Fibroblast of skin of scalp (primary cell): Measurements from ENCODE around the gene ICOS.
"Not testable (repeated sequence)": the region's sequence is repeated elsewhere in the genome, so short reads cannot be mapped to it uniquely, and the experiment has no call there.

Source experiments
- DNase-seq: peaks from one replicate; pipeline ENCODE4 v3.0.0-alpha.2; 2013

ICOS gene

DNA sequence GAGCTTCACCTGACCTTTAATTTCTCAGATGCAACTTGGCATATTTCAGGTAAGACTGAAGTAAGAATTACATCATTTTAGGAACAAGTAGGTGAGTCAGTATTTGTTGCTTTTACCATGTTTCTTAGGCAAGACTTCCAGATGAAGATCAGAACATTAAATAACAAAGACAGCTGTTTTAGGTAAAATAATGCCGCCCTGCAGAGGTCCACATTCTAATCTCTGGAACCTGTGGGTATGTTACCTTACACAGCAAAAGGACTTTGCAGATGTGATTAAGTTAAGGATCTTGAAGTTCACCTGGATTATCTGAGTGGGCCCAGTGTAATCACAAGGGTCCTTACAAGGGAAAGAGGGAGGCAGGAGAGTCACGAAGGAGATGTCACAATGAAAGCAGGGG lies 39.3 kb downstream of the ICOS start:
- DNase-seq: no peak

DNA sequence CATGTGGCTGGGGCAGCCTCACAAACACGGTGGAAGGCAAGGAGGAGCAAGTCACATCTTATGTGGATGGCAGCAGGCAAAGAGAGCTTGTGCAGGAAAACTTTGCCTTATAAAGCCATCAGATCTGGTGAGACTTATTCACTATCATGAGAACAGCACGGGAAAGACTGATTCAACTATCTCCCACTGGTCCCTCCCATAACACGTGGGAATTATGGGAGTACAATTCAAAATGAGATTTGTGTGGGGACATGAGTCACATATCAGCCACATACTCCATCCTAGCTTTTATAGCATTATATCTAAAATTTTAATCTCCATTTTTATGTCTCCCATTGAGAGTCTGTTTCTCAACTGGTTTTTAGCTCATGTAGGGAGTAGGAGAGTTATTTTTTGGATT lies 45.7 kb downstream of the ICOS start:
- DNase-seq: no peak

DNA sequence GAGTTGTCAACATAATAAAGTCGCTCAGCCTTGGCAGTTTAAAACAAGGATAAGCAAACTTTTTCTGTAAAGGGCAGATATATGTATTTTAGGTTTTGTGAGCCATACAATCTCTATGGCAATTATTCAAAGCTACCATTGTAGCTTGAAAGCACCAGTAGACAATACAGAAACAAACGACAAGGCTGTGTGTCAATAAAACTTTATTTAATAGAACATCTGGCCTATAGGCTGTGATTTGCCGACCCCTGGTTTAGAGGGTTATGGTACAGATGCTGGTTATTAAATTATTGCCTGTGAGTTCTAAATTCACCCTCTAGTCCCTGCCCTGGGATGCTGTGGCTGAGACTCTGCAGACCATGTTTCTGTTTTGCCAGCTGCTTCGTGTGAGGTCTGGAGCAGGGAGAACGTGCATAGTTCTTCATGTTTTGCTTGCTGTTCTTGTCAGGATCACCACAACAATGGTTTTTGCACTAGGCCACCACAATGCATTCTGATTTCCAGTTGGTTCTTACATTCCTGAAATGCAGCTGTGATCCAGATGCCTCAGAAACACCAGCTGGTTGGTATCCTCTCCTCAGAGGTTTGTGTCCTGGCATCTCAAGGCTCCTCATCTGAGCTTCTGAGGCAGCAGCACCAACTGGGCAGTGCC lies 46.6 kb downstream of the ICOS start:
- peak; percentile 5 for DNase-seq

- not testable (repeated sequence) for DNase-seq
Observed at GRCh38 chr2:203985978-203986377, 49.4 kb downstream of the ICOS start.

DNA sequence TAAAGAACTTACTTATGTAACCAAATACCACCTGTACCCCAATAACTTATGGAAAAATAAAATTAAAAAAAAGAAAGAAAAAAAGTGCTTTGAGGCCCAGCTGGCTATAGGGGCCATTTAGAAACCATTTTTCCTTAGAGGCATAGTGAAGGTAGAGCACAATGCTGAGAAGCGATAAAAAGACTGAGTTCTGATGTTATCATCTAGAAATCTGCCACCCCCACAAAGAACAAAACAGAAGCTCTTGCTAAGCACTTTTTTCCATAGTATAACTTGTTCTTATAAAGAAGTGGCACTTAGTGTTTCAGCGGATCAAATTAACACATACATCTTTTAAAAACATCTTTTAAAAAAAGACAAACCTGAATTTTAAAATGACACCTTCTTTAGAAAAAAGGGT lies 51.4 kb downstream of the ICOS start:
- DNase-seq: no peak

GRCh38 chr2:203988500-203989260 lies 52.1 kb downstream of the ICOS start:
- DNase-seq: no peak

DNA sequence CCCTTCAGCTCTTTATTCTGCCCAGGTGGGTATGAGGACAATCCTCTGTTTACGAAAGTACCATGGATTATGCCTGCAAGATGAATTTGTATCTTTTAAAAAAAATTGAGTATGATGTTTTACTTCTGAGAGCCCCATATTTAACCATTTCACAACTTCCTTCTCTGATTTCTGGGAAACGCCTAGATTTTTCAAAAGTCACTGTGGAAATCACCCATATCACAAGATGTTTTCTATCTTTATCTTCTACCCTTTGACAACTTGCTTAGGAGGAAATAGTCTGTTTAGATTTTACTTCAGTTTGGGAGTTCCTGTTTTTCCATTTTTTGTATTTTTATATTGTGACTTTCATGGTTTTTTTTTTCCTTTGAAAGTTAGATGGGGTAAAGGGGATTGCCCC lies 53.0 kb downstream of the ICOS start:
- DNase-seq: no peak

DNA sequence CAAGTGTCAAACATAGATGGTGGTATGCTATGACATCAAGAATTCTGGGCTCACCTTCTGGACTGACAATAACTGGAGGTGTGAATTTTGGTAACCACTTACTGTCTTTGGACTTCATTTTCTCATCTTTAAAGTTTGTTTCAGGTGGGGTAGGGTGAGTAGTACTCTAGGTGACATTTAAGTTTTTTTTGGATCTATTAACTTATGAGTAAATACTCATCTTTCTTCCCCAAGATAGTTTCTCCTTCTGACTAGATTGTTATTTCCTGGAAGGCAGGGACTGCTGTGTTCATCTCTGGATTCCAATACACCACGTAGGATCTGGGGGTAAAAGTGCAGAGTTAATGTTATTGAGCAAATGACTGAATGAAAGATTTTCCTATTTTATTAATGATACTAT lies 55.9 kb downstream of the ICOS start:
- DNase-seq: no peak

- DNase-seq: no peak
Observed at GRCh38 chr2:203993011-203993410, 56.4 kb downstream of the ICOS start.

- no peak for DNase-seq
Observed at GRCh38 chr2:203993560-203993959, 57.0 kb downstream of the ICOS start.

DNA sequence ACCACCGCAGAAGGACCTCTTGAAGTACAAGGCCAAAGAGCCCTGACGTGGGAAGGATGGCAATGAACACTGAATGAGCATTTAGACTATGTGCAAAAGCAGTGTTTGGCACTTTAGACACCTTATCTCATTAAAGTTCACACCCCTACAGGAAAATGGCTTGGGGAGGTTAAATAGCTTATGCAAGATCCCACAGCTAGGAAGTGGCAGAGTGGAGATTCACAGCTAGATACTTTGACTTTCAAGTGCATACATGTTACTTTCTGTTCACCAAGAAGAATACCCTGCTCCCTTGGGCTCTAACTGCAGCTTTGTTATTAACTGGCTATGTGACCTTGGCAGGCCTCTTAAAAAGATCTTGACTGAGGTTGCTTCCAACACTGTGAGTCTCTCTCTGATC lies 58.2 kb downstream of the ICOS start:
- DNase-seq: no peak

DNA sequence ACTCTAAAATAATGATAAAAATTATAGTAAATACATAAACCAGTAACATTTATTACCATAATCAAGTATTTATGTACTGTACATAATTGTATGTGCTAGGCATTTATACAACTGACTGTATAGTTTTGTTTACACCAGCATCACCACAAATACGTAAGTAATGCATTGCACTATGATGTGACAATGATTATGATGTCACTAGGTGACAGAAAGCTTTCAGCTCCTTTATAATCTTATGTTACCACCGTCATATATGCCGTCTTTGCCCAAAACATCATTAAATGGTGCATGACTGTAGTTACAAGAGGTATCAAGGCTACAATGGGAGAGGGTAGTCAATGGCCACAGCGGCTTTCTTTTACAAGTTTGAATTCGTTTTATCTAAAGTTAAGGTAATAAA lies 60.1 kb downstream of the ICOS start:
- DNase-seq: no peak

DNA sequence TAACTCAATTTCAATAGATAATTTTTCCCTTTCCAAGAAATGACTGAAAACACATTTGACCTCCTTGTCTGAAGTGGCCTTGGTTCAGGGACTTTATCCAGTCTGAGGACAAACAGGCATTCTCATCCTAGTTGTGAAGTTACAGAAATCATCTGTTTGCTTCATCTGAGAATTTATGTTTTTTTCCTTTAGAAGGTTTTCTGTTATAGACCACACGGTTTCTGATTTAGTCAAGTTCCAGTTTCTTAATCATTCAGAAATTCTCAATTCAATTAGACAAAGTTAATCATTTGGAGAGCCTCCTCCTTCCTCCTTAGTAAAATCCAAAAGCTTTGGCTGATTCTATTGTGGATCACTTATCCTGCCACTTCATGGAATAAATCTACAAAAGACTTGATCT lies 60.9 kb downstream of the ICOS start:
- DNase-seq: no peak

GRCh38 chr2:203997980-203998809 lies 61.6 kb downstream of the ICOS start:
- DNase-seq: peak; percentile 33

- DNase-seq: no peak
Observed at GRCh38 chr2:203999835-204000234, 63.3 kb downstream of the ICOS start.

DNA sequence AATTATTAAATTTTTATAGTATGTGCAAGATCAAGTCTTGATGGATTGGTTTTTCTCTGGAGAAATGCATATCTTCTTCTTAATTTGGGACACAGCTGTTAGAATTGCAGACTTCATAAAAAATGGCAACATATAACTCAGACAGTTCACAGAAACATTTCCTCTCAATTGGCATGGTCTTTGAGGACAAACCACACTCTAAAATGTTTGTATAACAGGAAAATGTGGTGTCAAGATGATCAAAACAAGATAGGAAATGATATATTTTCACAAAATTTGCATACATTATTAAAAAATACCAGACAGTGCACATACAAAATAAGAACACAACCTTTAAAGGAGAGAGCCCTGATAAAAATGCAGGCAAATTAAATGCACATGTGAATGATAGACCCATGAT lies 63.9 kb downstream of the ICOS start:
- no peak for DNase-seq

GRCh38 chr2:204003276-204003990 lies 66.9 kb downstream of the ICOS start:
- DNase-seq: no peak

DNA sequence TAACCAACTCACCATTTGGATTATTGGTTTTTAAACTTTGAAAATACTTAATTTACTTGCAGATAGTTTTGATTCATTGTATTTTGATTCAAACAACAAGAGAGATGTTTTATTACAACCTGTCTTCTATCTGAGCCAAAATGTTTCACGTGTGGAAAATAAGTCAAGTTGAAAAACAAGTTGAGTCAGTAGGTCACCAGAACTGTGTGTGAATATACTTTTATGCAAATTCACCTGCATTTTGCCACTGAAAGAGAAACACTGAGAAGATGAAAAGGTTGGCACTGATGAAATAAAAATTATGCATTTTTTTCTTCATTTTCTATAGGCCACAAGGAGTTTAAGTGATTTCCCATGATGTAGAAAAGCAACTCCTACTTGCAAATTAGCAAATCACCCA lies 68.3 kb downstream of the ICOS start:
- DNase-seq: no peak

GRCh38 chr2:204005940-204006721 lies 69.6 kb downstream of the ICOS start:
- no peak for DNase-seq

- no peak for DNase-seq
Observed at GRCh38 chr2:204008352-204008751, 71.8 kb downstream of the ICOS start.

GRCh38 chr2:204010628-204011560 lies 74.3 kb downstream of the ICOS start:
- no peak for DNase-seq
